Keratinocyte (primary cell): ENCODE measurements around the gene SEZ6. TPM values are rescaled to one million over a fixed set of nuclear protein-coding genes. Genes with fewer than 3 reads are reported as not detected.
A peak's percentile ranks its signal among the peaks of the same experiment; 100 is the strongest.

ENCODE experiments used
- DNase-seq: peaks from one replicate; pipeline ENCODE4 v3.0.0-alpha.2; 2011; ENCODE audit warnings: low read depth, missing footprints, low spot score
- FAIRE-seq: peaks from 2 replicates; lab custom pipeline; 2011; peaks lifted over from hg19 to GRCh38; lab: Jason Lieb, UNC
- H2AFZ ChIP-seq: 2 replicates; pipeline ENCODE4 v1.6.0; 2012; ENCODE audit warnings: low read length, control low read depth, inconsistent platforms; ENCODE audit not compliant: control insufficient read depth
- H3K27ac ChIP-seq: 2 replicates; pipeline ENCODE4 v1.5.1; 2011; ENCODE audit warnings: low read length; ENCODE audit not compliant: control insufficient read depth, insufficient read depth
- H3K27me3 ChIP-seq: 3 replicates; pipeline ENCODE4 v1.6.0; 2011; ENCODE audit warnings: low read length; ENCODE audit not compliant: control insufficient read depth, insufficient read depth; ENCODE audit errors: extremely low read depth
- H3K36me3 ChIP-seq, 2 experiments: 2 replicates in 1 of 2; 3 replicates in 1 of 2; pipeline ENCODE4 v1.5.1; 2011; ENCODE audit warnings: low read length in 2 of 2, mild to moderate bottlenecking in 1 of 2; ENCODE audit not compliant: control insufficient read depth in 2 of 2, insufficient read depth in 2 of 2; ENCODE audit errors: extremely low read depth in 1 of 2
- H3K4me1 ChIP-seq: 3 replicates; pipeline ENCODE4 v1.5.1; 2011; ENCODE audit warnings: low read length; ENCODE audit not compliant: control insufficient read depth, insufficient read depth; ENCODE audit errors: extremely low read depth
- H3K4me2 ChIP-seq: 3 replicates; pipeline ENCODE4 v1.6.0; 2011; ENCODE audit warnings: low read depth, low read length; ENCODE audit not compliant: control insufficient read depth, insufficient read depth; ENCODE audit errors: extremely low read depth
- H3K4me3 ChIP-seq, 3 experiments: fragments of 200-600 bp in 1 of 3; sonication (generic) in 1 of 3; 2 replicates in 2 of 3; 3 replicates in 1 of 3; pipeline ENCODE4 v1.5.1; 2011 to 2016; ENCODE audit warnings: low read length in 3 of 3, mild to moderate bottlenecking in 3 of 3, control low read depth in 2 of 3, inconsistent platforms in 1 of 3, low read depth in 1 of 3, mixed read lengths in 1 of 3, mixed run types in 1 of 3, moderate library complexity in 1 of 3; ENCODE audit not compliant: control insufficient read depth in 2 of 3, insufficient read depth in 2 of 3; ENCODE audit errors: extremely low read depth in 1 of 3
- H3K79me2 ChIP-seq: 2 replicates; pipeline ENCODE4 v1.6.0; 2012; ENCODE audit warnings: low read length; ENCODE audit not compliant: control insufficient read depth, insufficient read depth
- H3K9ac ChIP-seq: 3 replicates; pipeline ENCODE4 v1.6.0; 2011; ENCODE audit warnings: low read length; ENCODE audit not compliant: control insufficient read depth, insufficient read depth; ENCODE audit errors: extremely low read depth
- H3K9me1 ChIP-seq: 3 replicates; pipeline ENCODE4 v1.6.0; 2011; ENCODE audit warnings: low read length; ENCODE audit not compliant: control insufficient read depth, insufficient read depth; ENCODE audit errors: extremely low read depth
- H3K9me3 ChIP-seq: 2 replicates; pipeline ENCODE4 v1.5.1; 2012; ENCODE audit warnings: low read depth, low read length; ENCODE audit not compliant: control insufficient read depth
- H4K20me1 ChIP-seq: 3 replicates; pipeline ENCODE4 v1.6.0; 2011; ENCODE audit warnings: low read length; ENCODE audit not compliant: control insufficient read depth, insufficient read depth; ENCODE audit errors: extremely low read depth
- EZH2 ChIP-seq: IDR thresholded peaks from one replicate; pipeline ENCODE4 v1.6.1; 2012; ENCODE audit warnings: inconsistent platforms, mild to moderate bottlenecking, low read length, moderate library complexity
- dilution Hi-C: fragments of 300-500 bp; cut with MboI; formaldehyde crosslinking; loops from one replicate; pipeline ENCODE4 v1.7.0; 2020; ENCODE audit warnings: low sequenced_read_pairs; ENCODE audit not compliant: extremely low pct_ligation_motif_present
- polyA plus RNA-seq, 5 experiments: library from polyadenylated mRNA; depleted of rRNA in 3 of 5; stranded (reverse) in 3 of 5; stranded (forward) in 1 of 5; unstranded in 1 of 5; fragments of >200 nt; gene quantifications; 1 replicate in 1 of 5; 2 replicates in 3 of 5; 3 replicates in 1 of 5; pipeline versions ENCODE4 v1.2.1 to v1.2.3, GENCODE V29; 2011 to 2012; ENCODE audit warnings: missing spikeins in 2 of 5, low read depth in 1 of 5, low replicate concordance in 1 of 5
- TF ChIP-seq, protein P1 (sequence below), 3 experiments: IDR thresholded peaks in 1 of 3; conservative IDR thresholded peaks in 1 of 3; optimal IDR thresholded peaks in 1 of 3; 2 replicates in 2 of 3; 3 replicates in 1 of 3; pipeline versions ENCODE3 to v1.5.1; 2011; ENCODE audit warnings: low read length in 3 of 3, mild to moderate bottlenecking in 3 of 3, moderate library complexity in 2 of 3, control low read depth in 1 of 3, inconsistent platforms in 1 of 3; ENCODE audit not compliant: insufficient read depth in 2 of 3; ENCODE audit errors: extremely low read depth in 1 of 3

The SEZ6 gene
- polyA plus RNA-seq, 1 donor (not counting 4 experiments of a cell fraction or from before 2014, with no cell fraction given): not detected

DNA sequence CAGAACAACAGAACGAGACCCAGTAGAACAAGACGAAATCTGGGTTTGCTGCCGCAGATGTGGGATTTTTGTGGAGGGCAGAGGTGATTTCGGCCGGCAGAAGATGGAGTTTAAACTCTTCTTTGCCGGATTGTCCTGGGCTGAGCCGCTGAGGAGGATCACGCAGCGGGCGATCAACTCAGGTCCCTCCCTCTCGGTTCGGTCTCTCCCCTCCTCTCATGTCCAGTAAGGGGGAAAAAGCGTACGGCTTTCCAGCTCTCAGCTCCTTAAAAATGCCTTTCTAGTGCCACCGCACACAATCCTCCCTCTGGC is 57.0 kb downstream of the SEZ6 start:
- H3K9ac ChIP-seq: peak overlapping the region; percentile 84
- TF ChIP-seq EZH2: no peak
- TF ChIP-seq, protein P1, sequence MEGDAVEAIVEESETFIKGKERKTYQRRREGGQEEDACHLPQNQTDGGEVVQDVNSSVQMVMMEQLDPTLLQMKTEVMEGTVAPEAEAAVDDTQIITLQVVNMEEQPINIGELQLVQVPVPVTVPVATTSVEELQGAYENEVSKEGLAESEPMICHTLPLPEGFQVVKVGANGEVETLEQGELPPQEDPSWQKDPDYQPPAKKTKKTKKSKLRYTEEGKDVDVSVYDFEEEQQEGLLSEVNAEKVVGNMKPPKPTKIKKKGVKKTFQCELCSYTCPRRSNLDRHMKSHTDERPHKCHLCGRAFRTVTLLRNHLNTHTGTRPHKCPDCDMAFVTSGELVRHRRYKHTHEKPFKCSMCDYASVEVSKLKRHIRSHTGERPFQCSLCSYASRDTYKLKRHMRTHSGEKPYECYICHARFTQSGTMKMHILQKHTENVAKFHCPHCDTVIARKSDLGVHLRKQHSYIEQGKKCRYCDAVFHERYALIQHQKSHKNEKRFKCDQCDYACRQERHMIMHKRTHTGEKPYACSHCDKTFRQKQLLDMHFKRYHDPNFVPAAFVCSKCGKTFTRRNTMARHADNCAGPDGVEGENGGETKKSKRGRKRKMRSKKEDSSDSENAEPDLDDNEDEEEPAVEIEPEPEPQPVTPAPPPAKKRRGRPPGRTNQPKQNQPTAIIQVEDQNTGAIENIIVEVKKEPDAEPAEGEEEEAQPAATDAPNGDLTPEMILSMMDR (optimal IDR thresholded peaks at IDR 0.05 in 1 of 3, IDR thresholded peaks at IDR 0.05 in 1 of 3, conservative IDR thresholded peaks at IDR 0.05 in 1 of 3; ENCODE audit: extremely low read depth in 1 of 3, insufficient read depth in 2 of 3, low read length in 3 of 3): no peak
- H3K36me3 ChIP-seq: peaks cover 2 to 6% of the 10 kb centered on the region in 2 experiments
- DNase-seq (no peak), FAIRE-seq (no peak)
- H3K9me3 ChIP-seq: no peaks in the 10 kb centered on the region
- H3K4me3 ChIP-seq: peak overlapping the region; percentile 87 to 88 (median 88)
- H3K9me1 ChIP-seq: no peaks in the 10 kb centered on the region
- peaks cover 45% of the 10 kb centered on the region for H3K4me1 ChIP-seq
- dilution Hi-C loops: no loop called here
- peak overlapping the region; percentile 85 for H3K27ac ChIP-seq
- peaks cover 70% of the 10 kb centered on the region for H3K79me2 ChIP-seq
- no peaks in the 10 kb centered on the region for H3K27me3 ChIP-seq
- no peaks in the 10 kb centered on the region for H4K20me1 ChIP-seq
- peak overlapping the region; percentile 68 for H2AFZ ChIP-seq
- peak overlapping the region; percentile 81 for H3K4me2 ChIP-seq

DNA sequence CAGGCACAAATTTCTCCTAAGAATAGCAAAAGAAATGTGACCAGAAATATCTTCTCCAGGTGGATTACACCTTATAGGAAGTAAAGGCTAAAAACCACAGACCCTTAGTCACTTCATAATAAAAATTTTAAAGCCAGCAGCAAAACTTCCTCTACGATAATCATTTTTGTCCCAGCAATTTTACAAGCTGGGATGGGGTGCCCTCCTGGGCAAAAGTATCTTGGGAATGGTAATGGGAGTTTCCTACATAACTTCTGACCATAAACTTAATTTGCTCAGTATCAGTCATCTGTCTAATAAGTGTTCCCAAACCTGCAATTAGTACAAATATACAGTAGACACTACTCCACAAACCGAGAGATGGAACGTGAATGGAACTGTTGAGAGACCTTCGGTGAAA is 57.5 kb downstream of the SEZ6 start:
- Histone ChIP-seq H3K9me3 (no peaks in the 10 kb centered on the region), H3K9me1 (no peaks in the 10 kb centered on the region), H3K27ac (peak overlapping the region; percentile 85), H3K36me3 (peaks cover 2 to 6% of the 10 kb centered on the region in 2 experiments), H3K4me1 (peaks cover 45% of the 10 kb centered on the region), H3K27me3 (no peaks in the 10 kb centered on the region), H4K20me1 (no peaks in the 10 kb centered on the region), H3K79me2 (peaks cover 75% of the 10 kb centered on the region), H3K4me3 (peak overlapping the region; percentile 87 to 88 (median 88)), H3K4me2 (peak overlapping the region; percentile 81), H3K9ac (peak overlapping the region; percentile 84), H2AFZ (no peak overlapping the region)
- no peak for FAIRE-seq
- no peak for DNase-seq
- dilution Hi-C loops: no loop called here
- no peak for TF ChIP-seq EZH2
- TF ChIP-seq, protein P1 (optimal IDR thresholded peaks at IDR 0.05 in 1 of 3, IDR thresholded peaks at IDR 0.05 in 1 of 3, conservative IDR thresholded peaks at IDR 0.05 in 1 of 3; ENCODE audit: extremely low read depth in 1 of 3, insufficient read depth in 2 of 3, low read length in 3 of 3): no peak
